Tibial nerve (tissue), 4 donors: ENCODE data around the gene PLA2G2E. TPM values are rescaled to one million over a fixed set of nuclear protein-coding genes. Genes with fewer than 3 reads are reported as not detected.

Experiments used
- DNase-seq, 2 donors: peaks; one replicate each; pipeline ENCODE4 v3.0.0-alpha.2; 2019; ENCODE audit warnings: low spot score in 2 of 2
- H3K27ac ChIP-seq, 4 donors: fragments of 200-600 bp; sonication (generic) in 3 of 4; one replicate each; pipeline ENCODE4 v1.5.1; 2017 to 2019; ENCODE audit warnings: mild to moderate bottlenecking in 1 of 4
- H3K27me3 ChIP-seq, 2 donors: fragments of 200-600 bp; sonication (generic) in 1 of 2; one replicate each; pipeline versions ENCODE4 v1.5.1 to v1.6.0; 2017 to 2019
- H3K36me3 ChIP-seq, 3 donors: fragments of 200-600 bp; sonication (generic); one replicate each; pipeline ENCODE4 v1.5.1; 2018 to 2019
- H3K4me1 ChIP-seq, 4 donors: fragments of 200-600 bp; sonication (generic) in 3 of 4; one replicate each; pipeline ENCODE4 v1.5.1; 2017 to 2019
- H3K4me3 ChIP-seq, 4 donors: fragments of 200-600 bp; sonication (generic) in 3 of 4; one replicate each; pipeline ENCODE4 v1.5.1; 2017 to 2019; ENCODE audit warnings: mild to moderate bottlenecking in 1 of 4, moderate library complexity in 1 of 4
- H3K9me3 ChIP-seq, 4 donors: fragments of 200-600 bp; sonication (generic) in 3 of 4; one replicate each; pipeline ENCODE4 v1.5.1; 2017 to 2019
- CTCF ChIP-seq, 5 experiments: fragments of 200-600 bp in 3 of 5; fragments of 450-650 bp in 2 of 5; sonication (generic) in 3 of 5; IDR thresholded peaks; one replicate each; pipeline ENCODE4 v1.5.1; 2016 to 2019; ENCODE audit warnings: antibody characterized with exemption in 5 of 5, mild to moderate bottlenecking in 3 of 5, moderate library complexity in 2 of 5
- EP300 ChIP-seq, 2 donors: sonication (generic); formaldehyde crosslinking; IDR thresholded peaks; one replicate each; pipeline ENCODE4 v1.6.1; 2017; ENCODE audit warnings: antibody characterized with exemption in 2 of 2, mild to moderate bottlenecking in 1 of 2
- POLR2A ChIP-seq, 2 donors: fragments of 450-650 bp; IDR thresholded peaks; one replicate each; pipeline ENCODE4 v1.6.1; 2017; ENCODE audit warnings: antibody characterized with exemption in 2 of 2, mild to moderate bottlenecking in 2 of 2, moderate library complexity in 2 of 2
- WGBS, 2 donors: methylation state at CpG; one replicate each; pipeline ENCODE4 v1.1.5; 2018; 5-methylcytosine and 5-hydroxymethylcytosine counted together
- total RNA-seq, 4 donors: library from RNA; depleted of rRNA; stranded (reverse); fragments of >200 nt; gene quantifications; one replicate each; pipeline ENCODE4 v1.1.0, GENCODE V29; 2016

The PLA2G2E gene
- total RNA-seq, 4 donors from 2014 or later = not detected

GRCh38 chr1:19949016-19949415, 25.6 kb upstream of the PLA2G2E start:
- peaks cover 0 to 8% (median 0%) of the 10 kb centered on the region in 4 donors for H3K9me3 ChIP-seq
- H3K27ac ChIP-seq = no peak overlapping the region
- no peak overlapping the region for H3K4me3 ChIP-seq
- H3K4me1 ChIP-seq = no peaks in the 10 kb centered on the region
- H3K27me3 ChIP-seq = peaks cover 0 to 6% of the 10 kb centered on the region in 2 donors
- TF ChIP-seq CTCF (IDR thresholded peaks at IDR 0.05) (no peak), POLR2A (IDR thresholded peaks at IDR 0.05) (no peak), EP300 (IDR thresholded peaks at IDR 0.05) (no peak)
- no peak for DNase-seq
- H3K36me3 ChIP-seq = no peaks in the 10 kb centered on the region
- WGBS, 2 donors = 31% methylated on average over 2 of the region's 2 CpGs

GRCh38 chr1:19946971-19947370, 23.6 kb upstream of the PLA2G2E start:
- no peaks in the 10 kb centered on the region for H3K4me1 ChIP-seq
- H3K27me3 ChIP-seq = peaks cover 0 to 6% of the 10 kb centered on the region in 2 donors
- TF ChIP-seq CTCF (IDR thresholded peaks at IDR 0.05) (no peak), POLR2A (IDR thresholded peaks at IDR 0.05) (no peak), EP300 (IDR thresholded peaks at IDR 0.05) (no peak)
- no peak for DNase-seq
- no peaks in the 10 kb centered on the region for H3K9me3 ChIP-seq
- H3K36me3 ChIP-seq = no peaks in the 10 kb centered on the region
- WGBS, 2 donors = 68 to 76% methylated on average over 3 of the region's 3 CpGs
- no peak overlapping the region for H3K4me3 ChIP-seq
- H3K27ac ChIP-seq = no peak overlapping the region

GRCh38 chr1:19946331-19946751, 22.9 kb upstream of the PLA2G2E start:
- Histone ChIP-seq H3K36me3 (no peaks in the 10 kb centered on the region), H3K9me3 (no peaks in the 10 kb centered on the region), H3K27ac (no peak overlapping the region), H3K4me3 (no peak overlapping the region), H3K4me1 (no peaks in the 10 kb centered on the region), H3K27me3 (peaks cover 0 to 6% of the 10 kb centered on the region in 2 donors)
- DNase-seq = no peak
- 77 to 84% methylated on average over 6 of the region's 6 CpGs for WGBS, 2 donors
- TF ChIP-seq CTCF (IDR thresholded peaks at IDR 0.05) = no peak
- no peak for TF ChIP-seq POLR2A (IDR thresholded peaks at IDR 0.05)
- TF ChIP-seq EP300 (IDR thresholded peaks at IDR 0.05) = no peak

- WGBS, 2 donors = 36 to 49% methylated on average over 2 of the region's 2 CpGs
- H3K36me3 ChIP-seq = no peaks in the 10 kb centered on the region
- H3K9me3 ChIP-seq = no peaks in the 10 kb centered on the region
- H3K4me3 ChIP-seq = no peak overlapping the region
- no peak for DNase-seq
- peaks cover 0 to 6% of the 10 kb centered on the region in 2 donors for H3K27me3 ChIP-seq
- TF ChIP-seq CTCF (IDR thresholded peaks at IDR 0.05) (no peak), EP300 (IDR thresholded peaks at IDR 0.05) (no peak), POLR2A (IDR thresholded peaks at IDR 0.05) (no peak)
- no peak overlapping the region for H3K27ac ChIP-seq
- H3K4me1 ChIP-seq = no peaks in the 10 kb centered on the region
Observed at GRCh38 chr1:19945914-19946313, 22.5 kb upstream of the PLA2G2E start.

- no peaks in the 10 kb centered on the region for H3K36me3 ChIP-seq
- no peaks in the 10 kb centered on the region for H3K9me3 ChIP-seq
- H3K4me3 ChIP-seq = no peak overlapping the region
- no peak overlapping the region for H3K27ac ChIP-seq
- no peaks in the 10 kb centered on the region for H3K27me3 ChIP-seq
- H3K4me1 ChIP-seq = no peaks in the 10 kb centered on the region
- WGBS, 2 donors = 93 to 96% methylated on average over 2 of the region's 2 CpGs
- DNase-seq = no peak
- TF ChIP-seq POLR2A (IDR thresholded peaks at IDR 0.05) (no peak), CTCF (IDR thresholded peaks at IDR 0.05) (no peak), EP300 (IDR thresholded peaks at IDR 0.05) (no peak)
Observed at GRCh38 chr1:19942657-19943056, 19.2 kb upstream of the PLA2G2E start.
